ENCODE results near the gene ETV5. TPM values are rescaled to one million over a fixed set of nuclear protein-coding genes. Genes with fewer than 3 reads are reported as not detected.

ETV5 gene
- total and polyA plus RNA-seq, 9 of the 15 experiments (the other 6 are each of a cell fraction or from before 2014, with no cell fraction given): 9.2 to 25.9 (median 15.9) TPM

DNA sequence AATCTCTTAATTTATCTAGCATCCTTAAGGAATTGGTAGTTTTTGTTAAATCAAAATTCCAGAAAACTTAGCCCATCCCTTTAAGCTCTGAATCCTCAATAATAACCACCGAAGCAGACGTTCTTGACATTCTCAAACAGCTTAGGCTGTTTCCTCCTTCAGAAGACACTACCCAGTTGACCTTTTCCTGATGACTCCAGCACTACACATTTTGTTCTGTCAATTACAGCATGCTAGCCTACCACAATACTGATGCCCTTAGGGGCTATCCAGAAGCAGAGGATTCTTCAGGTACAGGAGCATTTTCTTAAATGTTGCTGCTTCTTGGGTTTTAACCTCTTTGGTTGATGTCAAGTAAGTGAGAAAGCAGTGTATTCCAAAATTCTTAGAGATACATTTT lies 33.4 kb downstream of the ETV5 start:
- no peak for TF ChIP-seq HNRNPK (IDR thresholded peaks at IDR 0.05; ENCODE audit: low read depth, low read length, poor library complexity, severe bottlenecking)
- no peak for TF ChIP-seq RBFOX2 (IDR thresholded peaks at IDR 0.05; ENCODE audit: low read depth, low read length)
- TF ChIP-seq CEBPB (tag; IDR thresholded peaks at IDR 0.05): no peak
- no peak for TF ChIP-seq NCOR1 (IDR thresholded peaks at IDR 0.05)
- TF ChIP-seq STAT5A (IDR thresholded peaks at IDR 0.05; ENCODE audit: borderline replicate concordance, low read length): no peak
- no peak for TF ChIP-seq TGIF2 (CRISPR knock-in tag; IDR thresholded peaks at IDR 0.05)
- TF ChIP-seq ZNF324 (CRISPR knock-in tag; IDR thresholded peaks at IDR 0.05): no peak
- no peak for TF ChIP-seq CSDE1 (IDR thresholded peaks at IDR 0.05)
- TF ChIP-seq ELF1 (tag; IDR thresholded peaks at IDR 0.05): no peak
- no peak for TF ChIP-seq ZBTB1 (CRISPR knock-in tag; IDR thresholded peaks at IDR 0.05; ENCODE audit: borderline replicate concordance, low read depth)
- TF ChIP-seq, protein P1, sequence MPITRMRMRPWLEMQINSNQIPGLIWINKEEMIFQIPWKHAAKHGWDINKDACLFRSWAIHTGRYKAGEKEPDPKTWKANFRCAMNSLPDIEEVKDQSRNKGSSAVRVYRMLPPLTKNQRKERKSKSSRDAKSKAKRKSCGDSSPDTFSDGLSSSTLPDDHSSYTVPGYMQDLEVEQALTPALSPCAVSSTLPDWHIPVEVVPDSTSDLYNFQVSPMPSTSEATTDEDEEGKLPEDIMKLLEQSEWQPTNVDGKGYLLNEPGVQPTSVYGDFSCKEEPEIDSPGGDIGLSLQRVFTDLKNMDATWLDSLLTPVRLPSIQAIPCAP (CRISPR knock-in tag; IDR thresholded peaks at IDR 0.05; ENCODE audit: borderline replicate concordance): no peak
- no peak for TF ChIP-seq ILK (tag; IDR thresholded peaks at IDR 0.05; ENCODE audit: borderline replicate concordance, low read depth)
- no peak for TF ChIP-seq KDM5B (IDR thresholded peaks at IDR 0.05; ENCODE audit: insufficient replicate concordance, low read depth, low read length)
- TF ChIP-seq HNRNPH1 (optimal IDR thresholded peaks at IDR 0.05; ENCODE audit: low read depth, low read length): no peak
- TF ChIP-seq KAT2B (IDR thresholded peaks at IDR 0.05; ENCODE audit: low read depth, low read length): no peak
- H4K20me1 ChIP-seq (replicated peaks; ENCODE audit: control insufficient read depth, insufficient read depth, low read length): no peaks in the 10 kb centered on the region
- H3K4me2 ChIP-seq (ENCODE audit: insufficient read depth, low read length): no peak overlapping the region
- ATAC-seq (no peak), DNase-seq (ENCODE audit: extremely low read depth in 1 of 4, low spot score in 3 of 4) (no peak), FAIRE-seq (no peak)
- 0 out of 2 replicates have a peak, but pooled peaks cover 2% of the 10 kb centered on the region for H3K9me3 ChIP-seq (replicated peaks; ENCODE audit: control insufficient read depth, insufficient read depth, low read depth, low read length)
- H3K4me1 ChIP-seq (replicated peaks in 1 of 2; ENCODE audit: control insufficient read depth in 2 of 2, insufficient read depth in 2 of 2, low read length in 2 of 2): no peaks in the 10 kb centered on the region
- no peak overlapping the region for H3K27ac ChIP-seq (ENCODE audit: extremely low read depth, low read depth, low read length)
- intact Hi-C loops (cut with micrococcal nuclease) (no loop called here), in situ Hi-C loops (cut with MboI) (no loop called here)
- ChIA-PET POLR2A (no interaction called here), CTCF (ENCODE audit: low intra/inter-chr PET ratio) (no interaction called here)
- H3K27me3 ChIP-seq (ENCODE audit: control insufficient read depth in 2 of 2, insufficient read depth in 2 of 2, low read length in 2 of 2): no peaks in the 10 kb centered on the region
- no TSS peak for BruUV-seq (replicated peaks)
- peaks cover 6% of the 10 kb centered on the region; the same call in 2 of the 3 replicates for H3K36me3 ChIP-seq (ENCODE audit: control insufficient read depth, insufficient read depth, low read length)
- no peak overlapping the region for H3K4me3 ChIP-seq
- no peaks in the 10 kb centered on the region for H3K9me1 ChIP-seq (ENCODE audit: control insufficient read depth, insufficient read depth, low read length)
- no peaks in the 10 kb centered on the region for H3K79me2 ChIP-seq (ENCODE audit: control insufficient read depth, insufficient read depth, low read length)
- no peak overlapping the region for H3K9ac ChIP-seq (ENCODE audit: insufficient read depth in 1 of 2, low read depth in 2 of 2, low read length in 2 of 2)
- H2AFZ ChIP-seq (ENCODE audit: low read depth, low read length): no peak overlapping the region
- 57% methylated on average over 2 of the region's 2 CpGs for WGBS (ENCODE audit: insufficient coverage, low coverage, missing lambda C conversion rate)

All from K562 (cell line).